Stimulated activated CD4-positive, alpha-beta T cell treated with anti-CD3 and anti-CD28 coated beads, Interleukin-4, amount 100 ng/mL, for 48 hours (primary cell): Measurements from ENCODE around the gene COX4I1.
A peak's percentile ranks its signal among the peaks of the same experiment; 100 is the strongest.
"Not testable (repeated sequence)": the region's sequence is repeated elsewhere in the genome, so short reads cannot be mapped to it uniquely, and the experiment has no call there.

Experiments used
- DNase-seq, 2 donors: peaks; one replicate each; pipeline ENCODE4 v3.0.0-alpha.2; 2020; ENCODE audit warnings: low read depth in 2 of 2

COX4I1 gene

GRCh38 chr16:85800321-85800669 lies 800 bp downstream of the COX4I1 start:
- no peak for DNase-seq

GRCh38 chr16:85803570-85803969 lies 4.1 kb downstream of the COX4I1 start:
- DNase-seq: no peak

GRCh38 chr16:85805442-85806045 lies 6.0 kb downstream of the COX4I1 start:
- no peak for DNase-seq

GRCh38 chr16:85806539-85806938 lies 7.0 kb downstream of the COX4I1 start:
- no peak for DNase-seq

- not testable (repeated sequence) for DNase-seq
Measured at GRCh38 chr16:85807340-85807739, 7.8 kb downstream of the COX4I1 start.

- not testable (repeated sequence) for DNase-seq
Measured at GRCh38 chr16:85808104-85808503, 8.6 kb downstream of the COX4I1 start.

GRCh38 chr16:85808926-85809325 lies 9.4 kb downstream of the COX4I1 start:
- no peak for DNase-seq

- DNase-seq: no peak
Measured at GRCh38 chr16:85809645-85810044, 10.2 kb downstream of the COX4I1 start.

GRCh38 chr16:85810097-85810741 lies 10.7 kb downstream of the COX4I1 start:
- no peak for DNase-seq

GRCh38 chr16:85810742-85811115 lies 11.2 kb downstream of the COX4I1 start:
- DNase-seq: no peak

- no peak for DNase-seq
Measured at GRCh38 chr16:85812031-85812807, 12.7 kb downstream of the COX4I1 start.

- no peak for DNase-seq
Measured at GRCh38 chr16:85812811-85813700, 13.6 kb downstream of the COX4I1 start.

- no peak for DNase-seq
Measured at GRCh38 chr16:85816159-85816558, 16.7 kb downstream of the COX4I1 start.

- not testable (repeated sequence) for DNase-seq
Measured at GRCh38 chr16:85817195-85817594, 17.7 kb downstream of the COX4I1 start.

GRCh38 chr16:85819245-85819644 lies 19.8 kb downstream of the COX4I1 start:
- DNase-seq: peak; percentile 83 to 90

- DNase-seq: no peak
Measured at GRCh38 chr16:85819771-85820170, 20.3 kb downstream of the COX4I1 start.

GRCh38 chr16:85820604-85821372 lies 21.3 kb downstream of the COX4I1 start:
- no peak for DNase-seq

GRCh38 chr16:85821390-85822135 lies 22.1 kb downstream of the COX4I1 start:
- DNase-seq: peak; percentile 63 to 82

GRCh38 chr16:85822145-85822544 lies 22.6 kb downstream of the COX4I1 start:
- no peak for DNase-seq

- DNase-seq: no peak
Measured at GRCh38 chr16:85823328-85823920, 23.9 kb downstream of the COX4I1 start.
